Measurements from ENCODE around the gene CNTRL.

DNA sequence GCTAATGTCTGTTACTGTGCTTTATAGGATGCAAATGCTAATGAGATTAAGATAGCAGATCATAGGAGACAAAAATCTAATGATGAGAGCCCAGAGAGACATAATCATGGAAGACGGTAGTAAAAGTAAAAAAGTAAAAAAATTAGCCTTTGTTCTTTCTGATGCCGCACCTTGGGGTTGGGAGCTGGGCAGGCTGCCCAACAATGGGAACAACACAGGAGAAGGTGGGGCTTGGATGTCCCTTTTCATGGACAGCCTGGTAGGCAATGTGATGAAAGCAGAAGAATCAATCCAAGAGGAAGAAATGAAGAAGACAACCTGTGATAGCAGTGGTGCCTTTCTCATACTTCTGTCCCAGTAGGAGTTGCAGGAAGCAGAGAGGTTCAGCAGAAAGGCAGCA is 69.7 kb downstream of the CNTRL start:
- TF ChIP-seq ZNF274 (IDR thresholded peaks at IDR 0.05; ENCODE audit: low read depth, low read length) (no peak), YY1 (IDR thresholded peaks at IDR 0.05; ENCODE audit: insufficient read depth, insufficient read length) (no peak)
